BE2C (cell line): ENCODE results near the gene PCNX3.

Experiments used
- DNase-seq: peaks from one replicate; pipeline ENCODE4 v3.0.0-alpha.2; 2020
- H3K27me3 ChIP-seq: fragments of 250-450 bp; sonication (Bioruptor Pico); 2 replicates; pipeline ENCODE4 v1.5.1; 2020; ENCODE audit warnings: mild to moderate bottlenecking
- H3K36me3 ChIP-seq: fragments of 250-450 bp; sonication (Bioruptor Pico); 2 replicates; pipeline ENCODE4 v1.5.1; 2020; ENCODE audit warnings: mild to moderate bottlenecking
- H3K4me1 ChIP-seq: fragments of 250-450 bp; sonication (Bioruptor Pico); 2 replicates; pipeline ENCODE4 v1.5.1; 2020
- H3K4me3 ChIP-seq: 2 replicates; pipeline ENCODE4 v1.5.1; 2011; ENCODE audit warnings: low read depth, low read length
- H3K9me3 ChIP-seq: fragments of 250-450 bp; sonication (Bioruptor Pico); 2 replicates; pipeline ENCODE4 v1.5.1; 2020
- CTCF ChIP-seq: IDR thresholded peaks from 2 replicates; pipeline ENCODE4 v1.5.1; 2012; ENCODE audit warnings: mild to moderate bottlenecking, low read depth, low read length

Gene PCNX3

DNA sequence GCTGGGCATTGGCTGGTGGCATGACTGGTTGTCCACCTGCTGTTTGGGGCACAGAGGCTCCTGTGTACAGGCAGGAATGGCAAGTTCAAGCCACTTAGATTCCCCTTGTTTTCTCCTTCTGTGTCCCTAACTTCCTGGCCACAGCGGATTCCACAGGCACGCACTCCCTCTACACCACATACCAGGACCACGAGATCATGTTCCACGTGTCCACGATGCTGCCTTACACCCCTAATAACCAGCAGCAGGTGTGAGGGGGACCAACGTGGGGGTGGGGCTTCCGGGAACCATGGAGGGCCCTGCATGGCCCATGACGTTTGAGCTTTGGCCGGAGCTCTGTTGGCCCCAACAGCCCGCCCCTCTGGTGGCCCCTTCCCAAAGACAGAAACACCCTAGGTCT lies 30.1 kb downstream of the PCNX3 start:
- H3K9me3 ChIP-seq, result no peaks in the 10 kb centered on the region
- TF ChIP-seq CTCF, result no peak
- H3K27me3 ChIP-seq, result no peaks in the 10 kb centered on the region
- DNase-seq, result no peak
- no peaks in the 10 kb centered on the region for H3K36me3 ChIP-seq
- H3K4me3 ChIP-seq, result no peak overlapping the region
- no peaks in the 10 kb centered on the region for H3K4me1 ChIP-seq

DNA sequence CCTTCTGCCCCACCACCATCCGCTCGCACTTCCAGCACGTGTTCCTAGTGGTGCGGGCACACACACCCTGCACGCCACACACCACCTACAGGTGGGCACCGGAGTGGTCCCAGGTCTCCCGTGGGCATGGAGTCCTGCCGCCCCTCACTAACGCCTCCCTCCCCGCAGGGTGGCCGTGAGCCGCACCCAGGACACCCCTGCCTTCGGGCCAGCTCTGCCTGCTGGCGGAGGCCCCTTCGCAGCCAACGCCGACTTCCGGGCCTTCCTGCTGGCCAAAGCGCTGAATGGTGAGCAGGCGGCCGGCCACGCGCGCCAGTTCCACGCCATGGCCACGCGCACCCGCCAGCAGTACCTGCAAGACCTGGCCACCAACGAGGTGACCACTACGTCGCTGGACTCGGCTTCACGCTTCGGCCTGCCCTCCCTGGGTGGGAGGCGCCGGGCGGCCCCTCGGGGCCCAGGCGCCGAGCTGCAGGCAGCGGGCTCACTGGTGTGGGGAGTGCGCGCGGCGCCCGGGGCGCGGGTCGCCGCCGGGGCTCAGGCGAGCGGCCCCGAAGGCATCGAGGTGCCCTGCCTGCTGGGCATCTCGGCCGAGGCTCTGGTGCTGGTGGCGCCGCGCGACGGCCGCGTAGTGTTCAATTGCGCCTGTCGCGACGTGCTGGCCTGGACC lies 30.8 kb downstream of the PCNX3 start:
- H3K36me3 ChIP-seq, result no peaks in the 10 kb centered on the region
- H3K4me1 ChIP-seq, result no peaks in the 10 kb centered on the region
- H3K27me3 ChIP-seq, result no peaks in the 10 kb centered on the region
- no peak for DNase-seq
- no peak for TF ChIP-seq CTCF
- H3K4me3 ChIP-seq, result no peak overlapping the region
- no peaks in the 10 kb centered on the region for H3K9me3 ChIP-seq

- Histone ChIP-seq H3K4me1 (peaks cover 6% of the 10 kb centered on the region; the same call in 1 of the 2 replicates), H3K27me3 (no peaks in the 10 kb centered on the region), H3K4me3 (peak overlapping the region; percentile 16), H3K36me3 (no peaks in the 10 kb centered on the region), H3K9me3 (no peaks in the 10 kb centered on the region)
- DNase-seq, result peak; percentile 56
- no peak for TF ChIP-seq CTCF
Observed at GRCh38 chr11:65646958-65647701, 31.6 kb downstream of the PCNX3 start.

DNA sequence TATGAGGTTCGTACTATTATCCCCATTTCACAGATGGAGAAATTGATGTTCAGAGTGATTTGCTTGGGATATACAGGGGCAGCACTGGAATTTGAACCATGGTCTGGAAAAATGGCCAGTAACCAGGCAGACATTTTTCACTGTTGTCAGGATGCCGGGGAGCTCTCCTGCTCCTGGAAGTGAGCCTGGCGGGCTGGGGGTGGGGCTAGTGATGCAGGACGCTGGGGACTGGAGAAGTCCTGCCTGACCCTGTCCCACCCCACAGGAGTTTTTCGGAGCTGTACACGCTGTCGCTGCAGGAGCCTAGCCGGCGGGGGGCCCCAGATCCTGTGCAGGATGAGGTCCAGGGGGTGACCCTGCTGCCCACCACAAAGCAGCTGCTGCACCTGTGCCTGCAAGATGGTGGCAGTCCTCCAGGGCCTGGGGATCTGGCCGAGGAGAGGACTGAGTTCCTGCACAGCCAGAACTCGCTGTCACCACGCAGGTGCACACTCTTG lies 33.5 kb downstream of the PCNX3 start:
- Histone ChIP-seq H3K9me3 (no peaks in the 10 kb centered on the region), H3K4me1 (peaks cover 11% of the 10 kb centered on the region), H3K4me3 (no peak overlapping the region), H3K27me3 (no peaks in the 10 kb centered on the region), H3K36me3 (no peaks in the 10 kb centered on the region)
- TF ChIP-seq CTCF, result no peak
- DNase-seq, result no peak

DNA sequence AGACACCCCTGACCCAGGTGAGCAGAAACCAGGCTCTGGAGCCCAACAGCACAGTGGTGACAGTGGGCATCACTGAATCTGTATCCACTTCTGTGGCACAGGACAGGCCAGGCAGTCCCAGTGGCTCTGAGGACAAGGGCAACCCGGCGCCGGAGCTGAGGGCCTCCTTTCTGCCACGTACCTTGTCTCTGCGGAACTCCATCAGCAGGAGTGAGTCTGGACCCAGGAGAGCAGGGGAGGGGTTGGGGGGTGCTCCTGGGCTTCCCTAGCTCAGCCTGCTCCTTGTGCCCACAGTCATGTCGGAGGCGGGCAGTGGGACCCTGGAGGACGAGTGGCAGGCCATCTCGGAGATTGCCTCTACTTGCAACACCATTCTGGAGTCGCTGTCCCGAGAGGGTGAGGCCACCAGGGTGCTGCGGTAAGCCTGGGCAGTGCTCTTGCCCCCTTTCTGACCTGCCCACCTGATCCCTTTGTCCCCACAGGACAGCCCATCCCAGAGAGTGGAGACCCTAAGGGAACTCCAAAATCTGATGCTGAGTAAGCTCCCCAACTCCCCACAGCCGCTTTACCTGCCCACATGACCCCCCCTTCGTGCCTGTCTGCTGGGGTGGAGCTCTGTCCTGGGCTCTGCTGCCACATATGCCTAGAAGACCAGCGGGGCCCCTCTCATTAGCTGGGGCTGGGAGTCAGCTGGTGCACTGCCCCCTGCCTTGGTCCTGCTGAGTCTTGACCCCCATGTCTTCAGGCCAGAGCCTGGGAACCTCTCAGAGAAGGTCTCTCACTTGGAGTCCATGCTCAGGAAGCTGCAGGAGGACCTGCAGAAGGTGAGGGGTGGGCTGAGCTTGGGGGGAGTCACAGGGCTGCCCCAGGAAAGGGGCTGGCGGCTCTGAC lies 34.3 kb downstream of the PCNX3 start:
- Histone ChIP-seq H3K36me3 (no peaks in the 10 kb centered on the region), H3K27me3 (no peaks in the 10 kb centered on the region), H3K4me3 (no peak overlapping the region), H3K4me1 (peaks cover 11% of the 10 kb centered on the region), H3K9me3 (no peaks in the 10 kb centered on the region)
- no peak for DNase-seq
- TF ChIP-seq CTCF, result no peak
